SH-SY5Y (cell line): ENCODE results near the gene CPA4.

Experiments used
- GATA2 ChIP-seq: IDR thresholded peaks from 2 replicates; pipeline ENCODE4 v1.6.1; 2011; ENCODE audit warnings: mild to moderate bottlenecking, low read depth, low read length
- GATA3 ChIP-seq: IDR thresholded peaks from 2 replicates; pipeline ENCODE4 v1.6.1; 2011; ENCODE audit warnings: low read depth, mild to moderate bottlenecking, low read length, moderate library complexity

DNA sequence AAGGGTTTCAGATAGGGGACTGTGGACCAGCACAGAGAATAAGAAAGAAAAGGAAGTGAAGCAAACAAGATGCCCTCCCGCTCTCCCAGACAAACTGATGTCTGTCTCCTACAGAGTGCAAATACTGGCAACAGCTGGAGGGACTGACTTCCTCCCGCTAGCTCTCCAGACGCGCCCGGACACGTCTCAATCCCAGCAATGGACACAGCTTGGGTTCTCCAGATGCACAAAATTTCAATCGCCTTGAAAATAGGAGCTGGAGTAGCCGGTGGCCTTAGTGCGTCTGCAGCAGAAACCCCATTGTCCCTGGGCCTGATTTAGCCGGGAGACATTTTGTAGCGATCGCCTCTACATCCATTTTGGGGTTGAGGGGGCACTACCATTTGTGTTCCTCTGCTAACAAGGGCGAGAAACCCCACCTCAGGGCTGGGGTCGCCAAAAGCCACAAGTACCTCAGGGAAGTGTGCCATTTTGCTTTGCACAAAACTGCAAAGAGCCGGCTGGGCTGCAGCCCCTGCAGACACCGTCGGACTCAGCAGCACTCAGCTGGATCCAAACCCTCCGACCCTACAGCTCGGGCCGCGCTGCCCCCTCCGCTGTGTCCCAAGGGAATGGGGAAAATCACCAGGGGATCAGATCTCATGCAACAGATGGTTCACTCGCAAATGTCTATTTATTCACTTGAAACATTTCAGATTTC, 20.4 kb upstream of the CPA4 start:
- TF ChIP-seq GATA2: no peak
- TF ChIP-seq GATA3: no peak
